Nephron progenitor cell (in vitro differentiated cells): Measurements from ENCODE around the gene MOBP.
"Not testable (repeated sequence)": the region's sequence is repeated elsewhere in the genome, so short reads cannot be mapped to it uniquely, and the experiment has no call there.

ENCODE experiments used
- DNase-seq: peaks from one replicate; pipeline ENCODE4 v3.0.0; 2021
- H3K27ac Mint-ChIP-seq: 2 replicates; pipeline ENCODE4 v1.8.0; 2021; ENCODE audit warnings: mild to moderate bottlenecking, moderate library complexity, mixed read lengths
- H3K27me3 Mint-ChIP-seq: 2 replicates; pipeline ENCODE4 v1.8.0; 2021; ENCODE audit warnings: mild to moderate bottlenecking, low read depth, mixed read lengths; ENCODE audit not compliant: poor library complexity
- H3K36me3 Mint-ChIP-seq: 2 replicates; pipeline ENCODE4 v1.8.0; 2021; ENCODE audit warnings: low read depth, mixed read lengths
- H3K4me1 Mint-ChIP-seq: 2 replicates; pipeline ENCODE4 v1.8.0; 2021; ENCODE audit warnings: mixed read lengths
- H3K4me3 Mint-ChIP-seq: 2 replicates; pipeline ENCODE4 v1.8.0; 2021; ENCODE audit warnings: mild to moderate bottlenecking, moderate library complexity, mixed read lengths
- H3K9me3 Mint-ChIP-seq: 2 replicates; pipeline ENCODE4 v1.8.0; 2021; ENCODE audit warnings: mild to moderate bottlenecking, moderate library complexity, mixed read lengths
- CTCF ChIP-seq: fragments of 200-600 bp; sonication (generic); IDR thresholded peaks from 2 replicates; pipeline ENCODE4 v1.5.0; 2021; ENCODE audit warnings: antibody characterized with exemption

The MOBP gene, protein sequence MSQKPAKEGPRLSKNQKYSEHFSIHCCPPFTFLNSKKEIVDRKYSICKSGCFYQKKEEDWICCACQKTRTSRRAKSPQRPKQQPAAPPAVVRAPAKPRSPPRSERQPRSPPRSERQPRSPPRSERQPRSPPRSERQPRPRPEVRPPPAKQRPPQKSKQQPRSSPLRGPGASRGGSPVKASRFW

GRCh38 chr3:39467394-39468107 lies at the start of gene MOBP:
Gene MOBP (plus strand): TSS chr3:39467680. CDS start chr3:39502070, 34,390 bp downstream.
- no peak for TF ChIP-seq CTCF
- H3K27ac Mint-ChIP-seq = no peak within 1 kb of the TSS
- H3K4me1 Mint-ChIP-seq = no peaks in the 10 kb centered on the region
- H3K9me3 Mint-ChIP-seq = no peaks in the 10 kb centered on the region
- H3K36me3 Mint-ChIP-seq = no peaks in the 10 kb centered on the region
- H3K4me3 Mint-ChIP-seq = no peak within 1 kb of the TSS
- no peak for DNase-seq
- no peaks in the 10 kb centered on the region for H3K27me3 Mint-ChIP-seq

DNA sequence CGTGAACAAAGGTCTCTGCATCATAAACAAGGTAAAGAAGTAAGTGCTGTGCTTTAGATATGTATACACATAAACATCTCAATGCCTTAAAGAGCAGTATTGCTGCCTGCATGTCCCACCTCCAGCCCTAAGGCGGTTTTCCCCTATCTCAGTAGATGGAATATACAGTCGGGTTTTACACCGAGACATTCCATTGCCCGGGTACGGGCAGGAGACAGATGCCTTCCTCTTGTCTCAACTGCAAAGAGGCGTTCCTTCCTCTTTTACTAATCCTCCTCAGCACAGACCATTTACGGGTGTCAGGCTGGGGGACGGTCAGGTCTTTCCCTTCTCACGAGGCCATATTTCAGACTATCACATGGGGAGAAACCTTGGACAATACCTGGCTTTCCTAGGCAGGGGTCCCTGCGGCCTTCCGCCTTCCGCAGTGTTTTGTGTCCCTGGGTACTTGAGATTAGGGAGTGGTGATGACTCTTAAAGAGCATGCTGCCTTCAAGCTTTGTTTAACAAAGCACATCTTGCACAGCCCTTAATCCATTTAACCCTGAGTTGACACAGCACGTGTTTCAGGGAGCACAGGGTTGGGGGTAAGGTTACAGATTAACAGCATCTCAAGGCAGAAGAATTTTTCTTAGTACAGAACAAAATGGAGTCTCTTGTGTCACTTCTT lies 48.8 kb upstream of the MOBP start:
- DNase-seq, H3K4me3 Mint-ChIP-seq, H3K27me3 Mint-ChIP-seq, H3K36me3 Mint-ChIP-seq, H3K27ac Mint-ChIP-seq, H3K9me3 Mint-ChIP-seq: not testable (repeated sequence)
- H3K4me1 Mint-ChIP-seq = peaks cover 19% of the 10 kb centered on the region

- H3K9me3 Mint-ChIP-seq = no peaks in the 10 kb centered on the region
- H3K4me3 Mint-ChIP-seq = no peak overlapping the region
- H3K4me1 Mint-ChIP-seq = peaks cover 19% of the 10 kb centered on the region
- TF ChIP-seq CTCF = no peak
- peaks cover 5% of the 10 kb centered on the region for H3K27me3 Mint-ChIP-seq
- DNase-seq = no peak
- no peaks in the 10 kb centered on the region for H3K36me3 Mint-ChIP-seq
- no peak overlapping the region for H3K27ac Mint-ChIP-seq
Measured at GRCh38 chr3:39419742-39420315, 47.7 kb upstream of the MOBP start.

DNA sequence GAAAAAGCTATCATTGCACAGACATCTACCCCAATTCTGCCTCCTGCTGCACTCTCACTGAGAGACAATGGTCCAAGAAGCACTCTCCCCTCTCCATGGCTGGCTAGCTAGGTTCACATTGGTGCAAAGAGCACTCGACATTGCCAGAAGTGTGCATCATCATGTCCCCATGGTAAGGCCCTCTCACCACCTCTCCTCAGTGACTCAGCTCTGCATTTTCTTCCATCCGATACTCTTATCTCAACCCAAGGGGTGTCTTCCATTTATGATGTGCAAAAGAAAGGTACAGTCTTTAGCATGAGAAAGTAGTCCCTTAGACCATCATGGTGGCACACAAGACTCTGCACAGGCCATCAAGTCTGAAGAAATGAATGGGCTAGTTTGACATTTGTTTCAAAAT lies 46.9 kb upstream of the MOBP start:
- Mint-ChIP-seq H3K27me3 (peaks cover 5% of the 10 kb centered on the region), H3K4me1 (peaks cover 19% of the 10 kb centered on the region), H3K36me3 (no peaks in the 10 kb centered on the region), H3K27ac (no peak overlapping the region), H3K9me3 (no peaks in the 10 kb centered on the region), H3K4me3 (no peak overlapping the region)
- DNase-seq = no peak
- no peak for TF ChIP-seq CTCF

- no peaks in the 10 kb centered on the region for H3K9me3 Mint-ChIP-seq
- H3K27me3 Mint-ChIP-seq = peaks cover 7% of the 10 kb centered on the region
- H3K4me1 Mint-ChIP-seq = peaks cover 9% of the 10 kb centered on the region
- no peak for DNase-seq
- no peak for TF ChIP-seq CTCF
- H3K27ac Mint-ChIP-seq = no peak overlapping the region
- no peaks in the 10 kb centered on the region for H3K36me3 Mint-ChIP-seq
- H3K4me3 Mint-ChIP-seq = no peak overlapping the region
Measured at GRCh38 chr3:39423436-39423970, 44.0 kb upstream of the MOBP start.

GRCh38 chr3:39426312-39426711 lies 41.2 kb upstream of the MOBP start:
- Mint-ChIP-seq H3K9me3 (no peaks in the 10 kb centered on the region), H3K4me1 (no peaks in the 10 kb centered on the region), H3K36me3 (no peaks in the 10 kb centered on the region), H3K27ac (no peak overlapping the region), H3K4me3 (no peak overlapping the region), H3K27me3 (peaks cover 9% of the 10 kb centered on the region)
- TF ChIP-seq CTCF = no peak
- DNase-seq = no peak
